SHP77 (cell line): Measurements from ENCODE around the gene CASKIN2.

ENCODE experiments used
- DNase-seq, 2 experiments: peaks; one replicate each; lab custom pipeline; 2025; lab: John Stamatoyannopoulos, UW

Gene CASKIN2

GRCh38 chr17:75548813-75549212 lies 33.5 kb upstream of the CASKIN2 start:
- no peak for DNase-seq

- DNase-seq, result no peak
These were observed 31.8 kb upstream of the CASKIN2 start for GRCh38 chr17:75547091-75547490.

- no peak for DNase-seq
These were observed 30.8 kb upstream of the CASKIN2 start for GRCh38 chr17:75546181-75546580.

GRCh38 chr17:75544250-75544649 lies 28.9 kb upstream of the CASKIN2 start:
- DNase-seq, result no peak

- DNase-seq, result no peak
These were observed 27.5 kb upstream of the CASKIN2 start for GRCh38 chr17:75542728-75543336.

GRCh38 chr17:75542229-75542628 lies 26.9 kb upstream of the CASKIN2 start:
- DNase-seq, result no peak

GRCh38 chr17:75540923-75541503 lies 25.7 kb upstream of the CASKIN2 start:
- no peak for DNase-seq

GRCh38 chr17:75539967-75540729 lies 24.8 kb upstream of the CASKIN2 start:
- DNase-seq, result no peak

GRCh38 chr17:75536366-75536765 lies 21.0 kb upstream of the CASKIN2 start:
- no peak for DNase-seq

- DNase-seq, result no peak
These were observed 20.5 kb upstream of the CASKIN2 start for GRCh38 chr17:75535871-75536270.

- no peak for DNase-seq
These were observed 19.8 kb upstream of the CASKIN2 start for GRCh38 chr17:75535119-75535537.

- DNase-seq, result no peak
These were observed 16.4 kb upstream of the CASKIN2 start for GRCh38 chr17:75531721-75532072.

- no peak for DNase-seq
These were observed 15.7 kb upstream of the CASKIN2 start for GRCh38 chr17:75530837-75531720.

GRCh38 chr17:75526555-75527270 lies 11.4 kb upstream of the CASKIN2 start:
- DNase-seq, result no peak

- no peak for DNase-seq
These were observed 10.6 kb upstream of the CASKIN2 start for GRCh38 chr17:75525806-75526554.

- DNase-seq, result peak; percentile 78 to 92
These were observed 9.9 kb upstream of the CASKIN2 start, which contains the start of gene LLGL2 for GRCh38 chr17:75524970-75525805. TSS of gene LLGL2 (plus strand) at chr17:75525697. CDS start at chr17:75543427, 17,730 bp downstream.

- no peak for DNase-seq
These were observed 9.1 kb upstream of the CASKIN2 start for GRCh38 chr17:75524269-75524969.

GRCh38 chr17:75523647-75524046 lies 8.3 kb upstream of the CASKIN2 start:
- no peak for DNase-seq
